Neuronal stem cell (in vitro differentiated cells): ENCODE results near the gene ADGRL4.
A peak's percentile ranks its signal among the peaks of the same experiment; 100 is the strongest.

Experiments used
- DNase-seq: peaks from one replicate; pipeline ENCODE4 v3.0.0-alpha.2; 2013; ENCODE audit warnings: low spot score
- H2AFZ ChIP-seq: one replicate; pipeline ENCODE4 v1.6.1; 2013; ENCODE audit warnings: mild to moderate bottlenecking, low read length, inconsistent platforms
- H2AK5ac ChIP-seq: 2 replicates; pipeline ENCODE4 v1.6.1; 2013; ENCODE audit warnings: low read depth, mild to moderate bottlenecking, inconsistent platforms, low read length, moderate library complexity, mixed read lengths
- H2BK120ac ChIP-seq: 2 replicates; pipeline ENCODE4 v1.6.1; 2013; ENCODE audit warnings: low read depth, mild to moderate bottlenecking, inconsistent platforms, low read length, moderate library complexity, mixed read lengths
- H2BK12ac ChIP-seq: one replicate; pipeline ENCODE4 v1.6.1; 2013; ENCODE audit warnings: low read length, inconsistent platforms
- H2BK15ac ChIP-seq: 2 replicates; pipeline ENCODE4 v1.6.1; 2013; ENCODE audit warnings: mild to moderate bottlenecking, low read length, inconsistent platforms, mixed read lengths
- H2BK5ac ChIP-seq: one replicate; pipeline ENCODE4 v1.6.1; 2013; ENCODE audit warnings: inconsistent platforms, mild to moderate bottlenecking, low read length, moderate library complexity
- H3K14ac ChIP-seq: one replicate; pipeline ENCODE4 v1.6.1; 2013; ENCODE audit warnings: low read length, inconsistent platforms
- H3K18ac ChIP-seq: 2 replicates; pipeline ENCODE4 v1.6.1; 2013; ENCODE audit warnings: low read length, inconsistent platforms
- H3K23ac ChIP-seq: 2 replicates; pipeline ENCODE4 v1.6.1; 2013; ENCODE audit warnings: low read depth, mild to moderate bottlenecking, mixed read lengths, low read length, inconsistent platforms; ENCODE audit not compliant: poor library complexity
- H3K27ac ChIP-seq: replicated peaks from 3 replicates; pipeline ENCODE4 v1.5.1; 2013; ENCODE audit warnings: low read length, inconsistent platforms
- H3K27me3 ChIP-seq, 3 experiments: 2 replicates each; pipeline ENCODE4 v1.6.1; 2013; ENCODE audit warnings: low read length in 3 of 3, mild to moderate bottlenecking in 2 of 3, inconsistent platforms in 1 of 3, low read depth in 1 of 3, mixed read lengths in 1 of 3, moderate library complexity in 1 of 3; ENCODE audit not compliant: control insufficient read depth in 3 of 3, insufficient read depth in 3 of 3
- H3K36me3 ChIP-seq, 2 donors: replicated peaks in 1 of 2; 2 replicates each; pipeline ENCODE4 v1.6.1; 2013; ENCODE audit warnings: low read length in 2 of 2; ENCODE audit not compliant: control insufficient read depth in 2 of 2, insufficient read depth in 2 of 2
- H3K4ac ChIP-seq: 2 replicates; pipeline ENCODE4 v1.6.1; 2013; ENCODE audit warnings: inconsistent platforms, mild to moderate bottlenecking, low read length, moderate library complexity
- H3K4me1 ChIP-seq, 2 donors: 1 replicate in 1 of 2; 2 replicates in 1 of 2; pipeline ENCODE4 v1.6.1; 2013; ENCODE audit warnings: low read length in 2 of 2, low read depth in 1 of 2; ENCODE audit not compliant: control insufficient read depth in 2 of 2, insufficient read depth in 1 of 2
- H3K4me2 ChIP-seq: one replicate; pipeline ENCODE4 v1.6.1; 2013; ENCODE audit warnings: mild to moderate bottlenecking, low read length, inconsistent platforms; ENCODE audit not compliant: insufficient read depth, poor library complexity, severe bottlenecking
- H3K4me3 ChIP-seq, 2 donors: 2 replicates each; pipeline ENCODE4 v1.5.1; 2013; ENCODE audit warnings: low read length in 2 of 2, mild to moderate bottlenecking in 2 of 2, inconsistent platforms in 1 of 2, moderate library complexity in 1 of 2
- H3K79me1 ChIP-seq: one replicate; pipeline ENCODE4 v1.6.1; 2013; ENCODE audit warnings: low read depth, mild to moderate bottlenecking, inconsistent platforms, low read length, moderate library complexity
- H3K9ac ChIP-seq: one replicate; pipeline ENCODE4 v1.6.1; 2013; ENCODE audit warnings: mild to moderate bottlenecking, low read depth, low read length, inconsistent platforms; ENCODE audit not compliant: poor library complexity
- H3K9me3 ChIP-seq, 2 donors: replicated peaks in 1 of 2; 2 replicates each; pipeline versions ENCODE3 to v1.6.1; 2013; ENCODE audit warnings: low read length in 2 of 2, mild to moderate bottlenecking in 2 of 2, inconsistent platforms in 1 of 2, low read depth in 1 of 2, mixed read lengths in 1 of 2, moderate library complexity in 1 of 2; ENCODE audit not compliant: control insufficient read depth in 2 of 2, insufficient read depth in 1 of 2
- H4K8ac ChIP-seq: one replicate; pipeline ENCODE4 v1.6.1; 2013; ENCODE audit warnings: low read depth, mild to moderate bottlenecking, inconsistent platforms, low read length, moderate library complexity
- H4K91ac ChIP-seq: one replicate; pipeline ENCODE4 v1.6.1; 2013; ENCODE audit warnings: low read length, low read depth, mild to moderate bottlenecking, inconsistent platforms; ENCODE audit not compliant: poor library complexity
- WGBS, 2 donors: extraction: QIAGEN DNeasy Blood & Tissue Kit; methylation state at CpG; one replicate each; pipeline ENCODE4 v1.1.7; 2013; ENCODE audit warnings: missing lambda C conversion rate in 2 of 2, mixed read lengths in 1 of 2; ENCODE audit not compliant: insufficient read length in 2 of 2, insufficient replicate concordance in 1 of 2; ENCODE audit errors: extremely low coverage in 2 of 2; 5-methylcytosine and 5-hydroxymethylcytosine counted together

ADGRL4 gene

GRCh38 chr1:78894811-78895210 lies 111.7 kb downstream of the ADGRL4 start:
- no peak overlapping the region for H3K14ac ChIP-seq
- no peaks in the 10 kb centered on the region for H3K27me3 ChIP-seq
- H3K4me2 ChIP-seq: no peak overlapping the region
- H3K4ac ChIP-seq: no peak overlapping the region
- H3K79me1 ChIP-seq: no peaks in the 10 kb centered on the region
- H2BK120ac ChIP-seq: no peak overlapping the region
- no peaks in the 10 kb centered on the region for H3K4me1 ChIP-seq
- H3K27ac ChIP-seq: no peak overlapping the region
- H2BK15ac ChIP-seq: no peak overlapping the region
- no CpG with 5 or more reads among the region's 2 CpGs for WGBS, 2 donors
- DNase-seq: no peak
- no peak overlapping the region for H3K9ac ChIP-seq
- H3K23ac ChIP-seq: no peak overlapping the region
- H4K91ac ChIP-seq: no peak overlapping the region
- no peaks in the 10 kb centered on the region for H3K36me3 ChIP-seq
- H2BK12ac ChIP-seq: no peak overlapping the region
- H3K9me3 ChIP-seq: no peaks in the 10 kb centered on the region
- no peak overlapping the region for H3K4me3 ChIP-seq
- H2AFZ ChIP-seq: no peak overlapping the region
- no peak overlapping the region for H3K18ac ChIP-seq
- no peak overlapping the region for H2AK5ac ChIP-seq
- no peak overlapping the region for H2BK5ac ChIP-seq
- H4K8ac ChIP-seq: no peak overlapping the region

- Histone ChIP-seq H3K23ac (no peak overlapping the region), H3K36me3 (no peaks in the 10 kb centered on the region), H2BK5ac (no peak overlapping the region), H3K27ac (no peak overlapping the region), H3K4me2 (no peak overlapping the region), H2AFZ (no peak overlapping the region), H2BK15ac (no peak overlapping the region), H3K9me3 (no peaks in the 10 kb centered on the region), H4K91ac (no peak overlapping the region), H2BK12ac (no peak overlapping the region), H3K4ac (no peak overlapping the region), H4K8ac (no peak overlapping the region), H3K4me3 (no peak overlapping the region), H2AK5ac (no peak overlapping the region), H3K9ac (no peak overlapping the region), H3K14ac (no peak overlapping the region), H2BK120ac (no peak overlapping the region), H3K79me1 (no peaks in the 10 kb centered on the region), H3K18ac (no peak overlapping the region), H3K4me1 (no peaks in the 10 kb centered on the region), H3K27me3 (no peaks in the 10 kb centered on the region)
- no peak for DNase-seq
- no CpG with 5 or more reads among the region's 3 CpGs for WGBS, 2 donors
These were observed 114.2 kb downstream of the ADGRL4 start for GRCh38 chr1:78892260-78892840.

GRCh38 chr1:78887458-78887857 lies 119.1 kb downstream of the ADGRL4 start:
- no peak overlapping the region for H4K8ac ChIP-seq
- no peak overlapping the region for H2BK12ac ChIP-seq
- no peak overlapping the region for H4K91ac ChIP-seq
- H2BK5ac ChIP-seq: no peak overlapping the region
- H3K27me3 ChIP-seq: no peaks in the 10 kb centered on the region
- no peaks in the 10 kb centered on the region for H3K9me3 ChIP-seq
- no peak overlapping the region for H2BK15ac ChIP-seq
- no peak overlapping the region for H2AFZ ChIP-seq
- H2AK5ac ChIP-seq: no peak overlapping the region
- H3K4ac ChIP-seq: no peak overlapping the region
- no peak for DNase-seq
- no peak overlapping the region for H3K23ac ChIP-seq
- no peak overlapping the region for H2BK120ac ChIP-seq
- no peak overlapping the region for H3K4me2 ChIP-seq
- no peak overlapping the region for H3K4me3 ChIP-seq
- H3K79me1 ChIP-seq: no peaks in the 10 kb centered on the region
- H3K9ac ChIP-seq: no peak overlapping the region
- peaks cover 4 to 5% of the 10 kb centered on the region in 2 donors for H3K4me1 ChIP-seq
- no peak overlapping the region for H3K14ac ChIP-seq
- WGBS, 2 donors: no CpG with 5 or more reads among the region's 2 CpGs
- no peak overlapping the region for H3K27ac ChIP-seq
- no peaks in the 10 kb centered on the region for H3K36me3 ChIP-seq
- H3K18ac ChIP-seq: no peak overlapping the region

GRCh38 chr1:78884685-78885452 lies 121.7 kb downstream of the ADGRL4 start:
- Histone ChIP-seq H3K27ac (no peak overlapping the region), H2AFZ (peak overlapping the region; percentile 70), H3K4me2 (no peak overlapping the region), H3K9me3 (no peaks in the 10 kb centered on the region), H4K91ac (no peak overlapping the region), H2BK12ac (no peak overlapping the region), H3K4me3 (no peak overlapping the region), H3K14ac (no peak overlapping the region), H2BK15ac (no peak overlapping the region), H3K23ac (no peak overlapping the region), H2AK5ac (no peak overlapping the region), H3K18ac (no peak overlapping the region), H2BK120ac (no peak overlapping the region), H3K27me3 (no peaks in the 10 kb centered on the region), H4K8ac (no peak overlapping the region), H3K4me1 (peaks cover 4 to 5% of the 10 kb centered on the region in 2 donors), H3K79me1 (no peaks in the 10 kb centered on the region), H3K36me3 (no peaks in the 10 kb centered on the region), H3K9ac (no peak overlapping the region), H2BK5ac (no peak overlapping the region), H3K4ac (no peak overlapping the region)
- WGBS, 2 donors: no CpG with 5 or more reads among the region's 6 CpGs
- DNase-seq: peak; percentile 6
